ENCODE results near the gene PHC3.

The PHC3 gene

DNA sequence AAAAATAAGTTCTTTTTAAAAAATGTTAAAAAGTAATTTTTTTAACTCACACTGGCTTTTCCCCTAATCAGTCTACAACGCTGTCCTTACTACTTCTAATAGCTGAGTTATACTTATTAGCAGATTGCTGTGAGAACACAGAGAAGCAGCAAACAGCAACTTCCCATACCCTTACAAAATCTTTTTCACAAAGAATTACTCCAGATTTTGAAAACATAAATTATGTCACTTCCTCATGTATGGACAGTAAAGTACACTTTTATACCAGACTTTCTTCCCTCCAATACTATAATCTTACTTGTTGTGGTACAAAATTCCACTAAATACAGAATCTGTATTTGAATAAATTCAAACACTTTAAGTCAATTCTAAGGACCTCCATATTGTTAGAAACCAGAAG, 2.1 kb downstream of the PHC3 start:
- H3K4me3 ChIP-seq (ENCODE audit: low read length): peak overlapping the region; percentile 93
- no peaks in the 10 kb centered on the region for H3K27me3 ChIP-seq (replicated peaks; ENCODE audit: control insufficient read depth, insufficient read depth, low read length)

DNA sequence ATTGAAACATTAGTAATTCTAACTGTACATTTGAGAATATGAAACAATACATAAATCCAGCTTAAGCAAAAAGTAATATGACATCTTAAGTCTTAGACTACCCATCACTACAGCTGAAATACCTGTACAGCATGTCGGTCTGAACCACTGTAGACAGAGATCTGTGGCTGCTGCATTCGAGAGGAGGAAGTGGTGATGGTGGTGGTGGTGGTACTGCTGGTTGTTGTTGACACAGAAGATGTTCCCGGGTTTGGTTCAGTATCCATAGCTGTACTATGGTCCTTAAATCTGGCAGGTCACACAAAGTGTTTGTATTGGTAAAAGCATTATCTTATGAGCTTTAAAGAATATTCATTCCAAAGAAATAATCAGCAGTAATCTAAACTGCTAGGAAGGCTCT, 2.9 kb downstream of the PHC3 start:
- peak overlapping the region; percentile 100 for H3K9ac ChIP-seq (ENCODE audit: low read length)
- H3K27me3 ChIP-seq (replicated peaks; ENCODE audit: control insufficient read depth, insufficient read depth, low read length): no peaks in the 10 kb centered on the region
- H3K36me3 ChIP-seq (ENCODE audit: control insufficient read depth, insufficient read depth, low read length, severe bottlenecking): peaks cover 49% of the 10 kb centered on the region
- no peaks in the 10 kb centered on the region for H3K9me3 ChIP-seq (ENCODE audit: control insufficient read depth, low read length)
- DNase-seq (ENCODE audit: low read depth): no peak
- peaks cover 20% of the 10 kb centered on the region for H3K4me1 ChIP-seq (ENCODE audit: control insufficient read depth, insufficient read depth, low read length)
- H3K4me3 ChIP-seq (ENCODE audit: low read length): peak overlapping the region; percentile 93

More for the DNA sequence above, 2.1 kb downstream of the PHC3 start:
- Histone ChIP-seq H3K36me3 (ENCODE audit: control insufficient read depth, insufficient read depth, low read length, severe bottlenecking) (peaks cover 41% of the 10 kb centered on the region), H3K9ac (ENCODE audit: low read length) (peak overlapping the region; percentile 100), H3K9me3 (ENCODE audit: control insufficient read depth, low read length) (no peaks in the 10 kb centered on the region), H3K4me1 (ENCODE audit: control insufficient read depth, insufficient read depth, low read length) (peaks cover 20% of the 10 kb centered on the region)
- no peak for DNase-seq (ENCODE audit: low read depth)

- H3K4me1 ChIP-seq (ENCODE audit: control insufficient read depth, insufficient read depth, low read length): peaks cover 8% of the 10 kb centered on the region
- no peak for DNase-seq (ENCODE audit: low read depth)
- H3K9ac ChIP-seq (ENCODE audit: low read length): no peak overlapping the region
- H3K9me3 ChIP-seq (ENCODE audit: control insufficient read depth, low read length): no peaks in the 10 kb centered on the region
- H3K27me3 ChIP-seq (replicated peaks; ENCODE audit: control insufficient read depth, insufficient read depth, low read length): no peaks in the 10 kb centered on the region
- no peak overlapping the region for H3K4me3 ChIP-seq (ENCODE audit: low read length)
- peaks cover 95% of the 10 kb centered on the region for H3K36me3 ChIP-seq (ENCODE audit: control insufficient read depth, insufficient read depth, low read length, severe bottlenecking)
Observed at GRCh38 chr3:170171563-170171962, 10.0 kb downstream of the PHC3 start.

DNA sequence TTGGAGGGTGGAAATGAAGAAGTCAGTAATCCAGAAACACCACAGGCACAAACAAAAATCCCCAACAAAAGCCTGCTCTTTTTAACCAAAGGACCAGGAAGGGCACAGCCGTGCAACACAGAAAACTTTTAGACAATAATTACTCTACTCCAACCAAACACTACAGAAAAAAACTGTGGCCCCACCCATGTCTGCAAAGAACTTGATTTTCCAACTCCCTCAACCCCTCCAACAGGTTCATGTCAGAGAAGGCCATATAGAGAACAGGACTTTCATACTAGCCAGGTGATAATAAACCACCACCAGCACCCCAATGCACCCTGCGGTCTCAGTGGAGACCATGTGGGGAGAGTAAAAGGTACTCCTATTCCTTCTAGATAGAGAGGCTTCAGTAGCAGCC, 16.8 kb downstream of the PHC3 start:
- peaks cover 73% of the 10 kb centered on the region for H3K36me3 ChIP-seq (ENCODE audit: control insufficient read depth, insufficient read depth, low read length, severe bottlenecking)
- H3K9me3 ChIP-seq (ENCODE audit: control insufficient read depth, low read length): no peaks in the 10 kb centered on the region

GRCh38 chr3:170163956-170164645, 17.4 kb downstream of the PHC3 start:
- H3K36me3 ChIP-seq (ENCODE audit: control insufficient read depth, insufficient read depth, low read length, severe bottlenecking): peaks cover 69% of the 10 kb centered on the region

More for the DNA sequence above, 16.8 kb downstream of the PHC3 start:
- H3K9ac ChIP-seq (ENCODE audit: low read length): no peak overlapping the region
- no peak for DNase-seq (ENCODE audit: low read depth)
- no peak overlapping the region for H3K4me3 ChIP-seq (ENCODE audit: low read length)
- peaks cover 20% of the 10 kb centered on the region for H3K4me1 ChIP-seq (ENCODE audit: control insufficient read depth, insufficient read depth, low read length)
- no peaks in the 10 kb centered on the region for H3K27me3 ChIP-seq (replicated peaks; ENCODE audit: control insufficient read depth, insufficient read depth, low read length)

GRCh38 chr3:170162630-170163029, 18.9 kb downstream of the PHC3 start:
- Histone ChIP-seq H3K9me3 (ENCODE audit: control insufficient read depth, low read length) (no peaks in the 10 kb centered on the region), H3K4me3 (ENCODE audit: low read length) (no peak overlapping the region), H3K27me3 (replicated peaks; ENCODE audit: control insufficient read depth, insufficient read depth, low read length) (no peaks in the 10 kb centered on the region), H3K4me1 (ENCODE audit: control insufficient read depth, insufficient read depth, low read length) (peaks cover 20% of the 10 kb centered on the region), H3K36me3 (ENCODE audit: control insufficient read depth, insufficient read depth, low read length, severe bottlenecking) (peaks cover 59% of the 10 kb centered on the region), H3K9ac (ENCODE audit: low read length) (no peak overlapping the region)
- no peak for DNase-seq (ENCODE audit: low read depth)

More at GRCh38 chr3:170163956-170164645, 17.4 kb downstream of the PHC3 start:
- no peak overlapping the region for H3K4me3 ChIP-seq (ENCODE audit: low read length)
- H3K4me1 ChIP-seq (ENCODE audit: control insufficient read depth, insufficient read depth, low read length): peaks cover 20% of the 10 kb centered on the region
- no peaks in the 10 kb centered on the region for H3K9me3 ChIP-seq (ENCODE audit: control insufficient read depth, low read length)
- H3K9ac ChIP-seq (ENCODE audit: low read length): no peak overlapping the region
- H3K27me3 ChIP-seq (replicated peaks; ENCODE audit: control insufficient read depth, insufficient read depth, low read length): no peaks in the 10 kb centered on the region
- peak; percentile 21 for DNase-seq (ENCODE audit: low read depth)

DNA sequence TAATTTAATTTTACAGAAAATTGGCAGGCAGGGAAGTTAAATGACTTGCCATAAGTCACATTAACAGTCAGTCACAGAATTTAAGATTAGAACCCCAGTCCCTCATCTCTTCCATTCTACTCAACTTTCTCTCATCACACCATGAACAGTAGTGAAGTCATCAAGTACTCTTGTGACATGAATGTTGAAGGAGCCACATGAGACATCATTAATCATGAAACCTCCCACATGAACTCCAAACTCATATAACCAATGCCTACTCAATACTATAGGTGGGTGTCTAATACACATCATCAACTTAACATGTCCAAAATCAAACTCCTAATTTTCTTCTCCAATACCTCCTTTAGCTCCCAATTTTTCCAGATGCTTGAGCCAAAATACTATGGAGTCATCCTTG, 19.5 kb downstream of the PHC3 start:
- Histone ChIP-seq H3K9me3 (ENCODE audit: control insufficient read depth, low read length) (no peaks in the 10 kb centered on the region), H3K27me3 (replicated peaks; ENCODE audit: control insufficient read depth, insufficient read depth, low read length) (no peaks in the 10 kb centered on the region), H3K9ac (ENCODE audit: low read length) (no peak overlapping the region), H3K4me3 (ENCODE audit: low read length) (no peak overlapping the region), H3K36me3 (ENCODE audit: control insufficient read depth, insufficient read depth, low read length, severe bottlenecking) (peaks cover 61% of the 10 kb centered on the region), H3K4me1 (ENCODE audit: control insufficient read depth, insufficient read depth, low read length) (peaks cover 20% of the 10 kb centered on the region)
- no peak for DNase-seq (ENCODE audit: low read depth)

GRCh38 chr3:170159933-170160332, 21.6 kb downstream of the PHC3 start:
- DNase-seq (ENCODE audit: low read depth): no peak
- no peak overlapping the region for H3K4me3 ChIP-seq (ENCODE audit: low read length)
- no peaks in the 10 kb centered on the region for H3K27me3 ChIP-seq (replicated peaks; ENCODE audit: control insufficient read depth, insufficient read depth, low read length)
- H3K4me1 ChIP-seq (ENCODE audit: control insufficient read depth, insufficient read depth, low read length): peaks cover 21% of the 10 kb centered on the region
- no peaks in the 10 kb centered on the region for H3K9me3 ChIP-seq (ENCODE audit: control insufficient read depth, low read length)
- peaks cover 58% of the 10 kb centered on the region for H3K36me3 ChIP-seq (ENCODE audit: control insufficient read depth, insufficient read depth, low read length, severe bottlenecking)
- no peak overlapping the region for H3K9ac ChIP-seq (ENCODE audit: low read length)

DNA sequence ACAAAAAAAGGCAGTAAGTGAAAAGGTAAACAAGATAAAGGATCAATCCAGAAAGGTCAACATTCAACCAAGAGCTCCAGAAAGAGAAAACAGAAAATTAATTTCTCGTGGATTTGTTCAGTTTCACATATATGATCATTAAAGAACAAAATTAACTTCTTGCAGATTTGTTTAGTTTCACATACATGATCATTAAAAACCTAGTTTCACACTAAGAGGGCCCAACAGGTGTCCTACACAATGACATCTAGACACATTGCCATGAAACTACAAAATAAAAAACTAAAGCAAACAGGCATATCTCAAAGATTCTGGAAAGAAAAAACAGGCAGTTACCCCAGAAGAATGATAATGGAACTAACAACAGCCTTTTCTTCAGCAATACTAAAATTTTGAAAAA, 22.1 kb downstream of the PHC3 start:
- Histone ChIP-seq H3K27me3 (replicated peaks; ENCODE audit: control insufficient read depth, insufficient read depth, low read length) (no peaks in the 10 kb centered on the region), H3K9ac (ENCODE audit: low read length) (no peak overlapping the region), H3K36me3 (ENCODE audit: control insufficient read depth, insufficient read depth, low read length, severe bottlenecking) (peaks cover 58% of the 10 kb centered on the region), H3K4me1 (ENCODE audit: control insufficient read depth, insufficient read depth, low read length) (peaks cover 21% of the 10 kb centered on the region), H3K4me3 (ENCODE audit: low read length) (no peak overlapping the region), H3K9me3 (ENCODE audit: control insufficient read depth, low read length) (no peaks in the 10 kb centered on the region)
- no peak for DNase-seq (ENCODE audit: low read depth)

- Histone ChIP-seq H3K9ac (ENCODE audit: low read length) (no peak overlapping the region), H3K4me1 (ENCODE audit: control insufficient read depth, insufficient read depth, low read length) (peaks cover 16% of the 10 kb centered on the region), H3K9me3 (ENCODE audit: control insufficient read depth, low read length) (no peaks in the 10 kb centered on the region), H3K4me3 (ENCODE audit: low read length) (no peak overlapping the region), H3K27me3 (replicated peaks; ENCODE audit: control insufficient read depth, insufficient read depth, low read length) (no peaks in the 10 kb centered on the region), H3K36me3 (ENCODE audit: control insufficient read depth, insufficient read depth, low read length, severe bottlenecking) (peaks cover 31% of the 10 kb centered on the region)
- DNase-seq (ENCODE audit: low read depth): no peak
Observed at GRCh38 chr3:170155604-170156003, 25.9 kb downstream of the PHC3 start.

- H3K4me3 ChIP-seq (ENCODE audit: low read length): peak overlapping the region; percentile 12
- H3K9ac ChIP-seq (ENCODE audit: low read length): no peak overlapping the region
- no peaks in the 10 kb centered on the region for H3K9me3 ChIP-seq (ENCODE audit: control insufficient read depth, low read length)
- H3K36me3 ChIP-seq (ENCODE audit: control insufficient read depth, insufficient read depth, low read length, severe bottlenecking): peaks cover 29% of the 10 kb centered on the region
- DNase-seq (ENCODE audit: low read depth): no peak
- H3K4me1 ChIP-seq (ENCODE audit: control insufficient read depth, insufficient read depth, low read length): peaks cover 16% of the 10 kb centered on the region
- H3K27me3 ChIP-seq (replicated peaks; ENCODE audit: control insufficient read depth, insufficient read depth, low read length): no peaks in the 10 kb centered on the region
Observed at GRCh38 chr3:170154569-170155143, 26.9 kb downstream of the PHC3 start.
